IMR-90 (cell line): ENCODE measurements around the gene ZNF467. TPM values are rescaled to one million over a fixed set of nuclear protein-coding genes. Genes with fewer than 3 reads are reported as not detected.

Experiments used
- ATAC-seq: fragments of 200-7000 bp; cut with Tn5 transposase; 2 replicates; pipeline ENCODE4 v1.9.1; 2020; ENCODE audit warnings: low read depth, mild to moderate bottlenecking, moderate library complexity
- BruUV-seq: library from RNA; stranded (reverse); fragments of 400-500 nt; replicated peaks from 2 replicates; lab custom pipeline; 2021; lab: Mats Ljungman, UMichigan
- CTCF ChIA-PET: fragments of 300-600 bp; formaldehyde crosslinking; extraction: SDS; loops from one replicate; lab custom pipeline; 2021; ENCODE audit warnings: antibody characterized with exemption; lab: Yijun Ruan, JAX
- POLR2A ChIA-PET: fragments of 300-600 bp; sonication (Branson Sonifier 250); formaldehyde crosslinking; loops from one replicate; lab custom pipeline; 2022; ENCODE audit warnings: antibody characterized with exemption; ENCODE audit not compliant: unreplicated experiment; lab: Charles Lee
- DNase-seq: peaks from one replicate; pipeline ENCODE4 v3.0.0; 2013
- H2AFZ ChIP-seq: replicated peaks from 2 replicates; pipeline ENCODE3; 2013; ENCODE audit warnings: low read length, mild to moderate bottlenecking; ENCODE audit not compliant: poor library complexity
- H2AK5ac ChIP-seq: 2 replicates; pipeline ENCODE4 v1.6.1; 2013; ENCODE audit warnings: low read depth, low read length, inconsistent platforms
- H2AK9ac ChIP-seq: replicated peaks from 2 replicates; pipeline ENCODE3; 2013; ENCODE audit warnings: mild to moderate bottlenecking, low read depth, low read length, moderate library complexity; ENCODE audit not compliant: poor library complexity
- H2BK120ac ChIP-seq: 2 replicates; pipeline ENCODE4 v1.6.1; 2013; ENCODE audit warnings: low read depth, low read length, inconsistent platforms
- H2BK15ac ChIP-seq: 3 replicates; pipeline ENCODE4 v1.6.1; 2013; ENCODE audit warnings: low read depth, low read length, inconsistent platforms
- H2BK20ac ChIP-seq: 2 replicates; pipeline ENCODE4 v1.6.1; 2013; ENCODE audit warnings: low read depth, mild to moderate bottlenecking, inconsistent platforms, low read length, moderate library complexity
- H2BK5ac ChIP-seq: 2 replicates; pipeline ENCODE4 v1.6.1; 2013; ENCODE audit warnings: mild to moderate bottlenecking, low read depth, low read length, inconsistent platforms; ENCODE audit not compliant: poor library complexity, severe bottlenecking
- H3K14ac ChIP-seq: replicated peaks from 2 replicates; pipeline ENCODE4 v1.6.1; 2013; ENCODE audit warnings: low read depth, low read length, inconsistent platforms
- H3K18ac ChIP-seq: 2 replicates; pipeline ENCODE4 v1.6.1; 2013; ENCODE audit warnings: low read depth, low read length, control low read depth
- H3K23ac ChIP-seq: 2 replicates; pipeline ENCODE4 v1.6.1; 2013; ENCODE audit warnings: low read depth, low read length, inconsistent platforms
- H3K27ac ChIP-seq: 2 replicates; pipeline ENCODE4 v1.5.1; 2013; ENCODE audit warnings: mild to moderate bottlenecking, control low read depth, low read length; ENCODE audit not compliant: insufficient read depth
- H3K27me3 ChIP-seq: 2 replicates; pipeline ENCODE4 v1.6.1; 2013; ENCODE audit warnings: low read length; ENCODE audit not compliant: control insufficient read depth, insufficient read depth
- H3K36me3 ChIP-seq: 2 replicates; pipeline ENCODE4 v1.6.1; 2013; ENCODE audit warnings: low read length, mixed read lengths; ENCODE audit not compliant: control insufficient read depth, insufficient read depth
- H3K4ac ChIP-seq: 2 replicates; pipeline ENCODE4 v1.6.1; 2013; ENCODE audit warnings: low read depth, low read length, inconsistent platforms
- H3K4me1 ChIP-seq: 2 replicates; pipeline ENCODE4 v1.6.1; 2013; ENCODE audit warnings: low read length, mixed read lengths; ENCODE audit not compliant: control insufficient read depth, insufficient read depth
- H3K4me2 ChIP-seq: 2 replicates; pipeline ENCODE4 v1.6.1; 2013; ENCODE audit warnings: low read depth, mild to moderate bottlenecking, control low read depth, low read length, moderate library complexity
- H3K4me3 ChIP-seq: 2 replicates; pipeline ENCODE4 v1.5.1; 2013; ENCODE audit warnings: low read depth, mild to moderate bottlenecking, control low read depth, low read length, moderate library complexity; ENCODE audit not compliant: insufficient read depth
- H3K56ac ChIP-seq: 2 replicates; pipeline ENCODE4 v1.6.1; 2013; ENCODE audit warnings: low read length, inconsistent platforms; ENCODE audit not compliant: insufficient read depth; ENCODE audit errors: extremely low read depth
- H3K79me1 ChIP-seq, 2 experiments: 2 replicates each; pipeline ENCODE4 v1.6.1; 2013; ENCODE audit warnings: low read length in 2 of 2, inconsistent platforms in 1 of 2, low read depth in 1 of 2
- H3K9ac ChIP-seq: 2 replicates; pipeline ENCODE4 v1.6.1; 2013; ENCODE audit warnings: low read depth, low read length, control low read depth
- H3K9me1 ChIP-seq: 2 replicates; pipeline ENCODE4 v1.6.1; 2013; ENCODE audit warnings: low read length, inconsistent platforms; ENCODE audit not compliant: insufficient read depth
- H3K9me3 ChIP-seq: 2 replicates; pipeline ENCODE4 v1.6.1; 2013; ENCODE audit warnings: low read length; ENCODE audit not compliant: control insufficient read depth, insufficient read depth
- H4K20me1 ChIP-seq: 2 replicates; pipeline ENCODE4 v1.6.1; 2013; ENCODE audit warnings: low read length, inconsistent platforms; ENCODE audit not compliant: insufficient read depth
- H4K5ac ChIP-seq: 2 replicates; pipeline ENCODE4 v1.6.1; 2013; ENCODE audit warnings: mild to moderate bottlenecking, low read depth, low read length, control low read depth
- H4K8ac ChIP-seq, 2 experiments: 2 replicates each; pipeline ENCODE4 v1.6.1; 2013; ENCODE audit warnings: low read depth in 2 of 2, low read length in 2 of 2, control low read depth in 1 of 2, inconsistent platforms in 1 of 2
- H4K91ac ChIP-seq: 2 replicates; pipeline ENCODE4 v1.6.1; 2013; ENCODE audit warnings: low read depth, low read length, inconsistent platforms; ENCODE audit not compliant: insufficient read depth
- CTCF ChIP-seq: conservative IDR thresholded peaks from 2 replicates; pipeline ENCODE4 v1.5.1; 2012; ENCODE audit warnings: mild to moderate bottlenecking, low read depth, low read length, improper control_type of control experiment
- FOS ChIP-seq: fragments of 150-350 bp; IDR thresholded peaks from 2 replicates; pipeline ENCODE4 v1.6.1; 2016; ENCODE audit warnings: low read depth, low read length
- POLR2A ChIP-seq: IDR thresholded peaks from 2 replicates; pipeline ENCODE4 v1.6.1; 2012; ENCODE audit warnings: mild to moderate bottlenecking, low read depth, low read length
- RAD21 ChIP-seq: IDR thresholded peaks from 2 replicates; pipeline ENCODE4 v1.6.1; 2012; ENCODE audit warnings: low read length, improper control_type of control experiment
- WGBS, 2 experiments: methylation state at CpG; one replicate each; pipeline versions ENCODE4 v1.1.5 to v1.1.7; 2013; ENCODE audit warnings: missing lambda C conversion rate in 2 of 2; ENCODE audit not compliant: insufficient read length in 1 of 2; ENCODE audit errors: extremely low coverage in 2 of 2; 5-methylcytosine and 5-hydroxymethylcytosine counted together
- dilution Hi-C: fragments of 300-500 bp; cut with HindIII; formaldehyde crosslinking; loops from one replicate; pipeline ENCODE4 v1.14.3; 2018; ENCODE audit warnings: low sequenced_read_pairs; ENCODE audit not compliant: unreplicated experiment
- in situ Hi-C: fragments of 300-500 bp; cut with MboI; formaldehyde crosslinking; loops from 3 replicates; pipeline ENCODE4 v1.14.3; 2019; ENCODE audit warnings: low sequenced_read_pairs, inconsistent platforms, mixed read lengths
- intact Hi-C: fragments of 100-400 bp; cut with micrococcal nuclease; formaldehyde crosslinking; loops from 2 replicates; pipeline ENCODE4 v1.10.0; 2022
- polyA plus RNA-seq, 3 experiments: library from polyadenylated mRNA; depleted of rRNA; stranded (reverse); fragments of >200 nt; gene quantifications; 2 replicates each; pipeline ENCODE4 v1.2.3, GENCODE V29; 2012; ENCODE audit warnings: low replicate concordance in 1 of 3
- total RNA-seq: library from RNA; depleted of rRNA; stranded (reverse); fragments of >200 nt; gene quantifications from 2 replicates; pipeline ENCODE4 v1.2.3, GENCODE V29; 2012

The ZNF467 gene
- total and polyA plus RNA-seq, 2 of the 4 experiments (the other 2 are of a cell fraction): 0.67 TPM; not detected in 1

DNA sequence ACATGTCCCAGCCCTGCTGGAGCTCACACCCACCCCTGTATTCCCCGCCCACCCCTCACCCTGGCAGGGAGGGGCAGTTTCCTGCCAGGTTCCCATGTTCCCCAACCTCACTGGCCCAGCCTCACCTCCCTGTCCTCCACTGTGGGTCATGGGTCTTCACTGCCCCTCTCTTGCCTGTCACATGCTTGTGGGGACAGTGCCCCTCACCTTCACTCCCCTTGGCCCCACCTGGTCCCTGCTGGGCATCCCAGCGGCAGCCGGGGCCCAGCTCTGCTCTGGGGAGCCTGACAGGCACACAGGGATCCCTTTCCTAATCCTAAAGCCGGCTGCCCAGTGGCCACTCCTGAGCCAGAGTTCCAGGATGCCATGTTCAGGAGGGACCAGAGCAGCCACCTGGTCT is 43.4 kb upstream of the ZNF467 start:
- dilution Hi-C loops: no loop called here
- Histone ChIP-seq H3K23ac (no peak overlapping the region), H3K56ac (no peak overlapping the region)

More for the DNA sequence above, 43.4 kb upstream of the ZNF467 start:
- H3K36me3 ChIP-seq: no peaks in the 10 kb centered on the region
- no peaks in the 10 kb centered on the region for H3K9me3 ChIP-seq
- ChIA-PET CTCF (no interaction called here), POLR2A (no interaction called here)
- no peaks in the 10 kb centered on the region for H3K4me1 ChIP-seq
- H2BK5ac ChIP-seq: no peak overlapping the region
- ATAC-seq (no peak), DNase-seq (no peak)
- H3K18ac ChIP-seq: no peak overlapping the region
- no peaks in the 10 kb centered on the region for H3K9me1 ChIP-seq
- no CpG with 5 or more reads among the region's 4 CpGs for WGBS, 2 experiments
- intact Hi-C loops: no loop called here
- no peak overlapping the region for H2BK15ac ChIP-seq
- H3K4me2 ChIP-seq: no peak overlapping the region
- TF ChIP-seq POLR2A (no peak), FOS (no peak), CTCF (no peak), RAD21 (no peak)
- no peak overlapping the region for H3K27ac ChIP-seq
- H2BK120ac ChIP-seq: no peak overlapping the region
- H3K14ac ChIP-seq: no peak overlapping the region
- no peak overlapping the region for H3K4ac ChIP-seq
- no peak overlapping the region for H3K4me3 ChIP-seq
- no peak overlapping the region for H2AK9ac ChIP-seq
- no peak overlapping the region for H3K9ac ChIP-seq
- no peaks in the 10 kb centered on the region for H4K20me1 ChIP-seq
- in situ Hi-C loops: no loop called here
- H2AFZ ChIP-seq: no peak overlapping the region
- BruUV-seq: no TSS peak
- H3K27me3 ChIP-seq: peaks cover 12% of the 10 kb centered on the region; the same call in 1 of the 2 replicates
- H2AK5ac ChIP-seq: no peak overlapping the region
- no peaks in the 10 kb centered on the region for H3K79me1 ChIP-seq
- H4K5ac ChIP-seq: no peak overlapping the region
- no peak overlapping the region for H4K91ac ChIP-seq
- H2BK20ac ChIP-seq: no peak overlapping the region
- no peak overlapping the region for H4K8ac ChIP-seq
